ENCODE measurements around the gene ATP6V0D1.

Gene ATP6V0D1

DNA sequence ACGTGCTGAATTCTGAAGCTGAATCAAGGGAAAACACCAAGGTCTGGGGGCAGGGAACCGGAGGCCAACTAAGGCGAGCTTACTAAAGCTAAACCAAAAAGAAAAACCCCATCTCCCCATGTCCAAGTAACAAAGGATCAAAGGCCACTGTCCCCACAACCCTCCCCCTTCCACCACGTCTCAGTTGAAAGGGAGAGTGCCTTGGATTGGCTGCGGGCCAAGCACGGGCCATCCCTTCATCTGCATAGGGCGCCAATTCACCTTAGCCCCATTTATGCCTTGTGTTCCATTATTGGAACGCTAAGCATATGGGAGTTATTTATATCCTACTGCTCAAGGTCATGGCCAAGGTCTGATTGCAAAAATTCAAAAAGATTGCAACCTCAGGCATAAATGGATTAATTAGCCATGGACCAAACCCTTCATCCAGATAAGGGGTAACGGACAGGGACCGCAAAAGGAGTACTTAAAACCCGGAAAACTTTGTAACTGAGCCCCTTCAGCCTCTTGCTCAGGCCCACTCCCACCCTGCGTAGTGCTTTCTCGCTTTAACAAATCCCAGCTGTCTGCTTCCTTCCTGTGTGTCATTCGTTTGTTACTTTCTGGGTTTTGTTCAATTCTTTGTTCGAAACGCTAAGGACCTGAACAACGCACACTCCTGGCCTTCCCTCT lies 740 bp upstream of the ATP6V0D1 start:
- H3K27ac ChIP-seq = peak overlapping the region; percentile 74
- no peak for TF ChIP-seq ZFX (IDR thresholded peaks at IDR 0.05)
- TF ChIP-seq, protein P1, sequence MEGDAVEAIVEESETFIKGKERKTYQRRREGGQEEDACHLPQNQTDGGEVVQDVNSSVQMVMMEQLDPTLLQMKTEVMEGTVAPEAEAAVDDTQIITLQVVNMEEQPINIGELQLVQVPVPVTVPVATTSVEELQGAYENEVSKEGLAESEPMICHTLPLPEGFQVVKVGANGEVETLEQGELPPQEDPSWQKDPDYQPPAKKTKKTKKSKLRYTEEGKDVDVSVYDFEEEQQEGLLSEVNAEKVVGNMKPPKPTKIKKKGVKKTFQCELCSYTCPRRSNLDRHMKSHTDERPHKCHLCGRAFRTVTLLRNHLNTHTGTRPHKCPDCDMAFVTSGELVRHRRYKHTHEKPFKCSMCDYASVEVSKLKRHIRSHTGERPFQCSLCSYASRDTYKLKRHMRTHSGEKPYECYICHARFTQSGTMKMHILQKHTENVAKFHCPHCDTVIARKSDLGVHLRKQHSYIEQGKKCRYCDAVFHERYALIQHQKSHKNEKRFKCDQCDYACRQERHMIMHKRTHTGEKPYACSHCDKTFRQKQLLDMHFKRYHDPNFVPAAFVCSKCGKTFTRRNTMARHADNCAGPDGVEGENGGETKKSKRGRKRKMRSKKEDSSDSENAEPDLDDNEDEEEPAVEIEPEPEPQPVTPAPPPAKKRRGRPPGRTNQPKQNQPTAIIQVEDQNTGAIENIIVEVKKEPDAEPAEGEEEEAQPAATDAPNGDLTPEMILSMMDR (conservative IDR thresholded peaks at IDR 0.05) = peak; percentile 58; the same call in 1 of the 2 replicates

DNA sequence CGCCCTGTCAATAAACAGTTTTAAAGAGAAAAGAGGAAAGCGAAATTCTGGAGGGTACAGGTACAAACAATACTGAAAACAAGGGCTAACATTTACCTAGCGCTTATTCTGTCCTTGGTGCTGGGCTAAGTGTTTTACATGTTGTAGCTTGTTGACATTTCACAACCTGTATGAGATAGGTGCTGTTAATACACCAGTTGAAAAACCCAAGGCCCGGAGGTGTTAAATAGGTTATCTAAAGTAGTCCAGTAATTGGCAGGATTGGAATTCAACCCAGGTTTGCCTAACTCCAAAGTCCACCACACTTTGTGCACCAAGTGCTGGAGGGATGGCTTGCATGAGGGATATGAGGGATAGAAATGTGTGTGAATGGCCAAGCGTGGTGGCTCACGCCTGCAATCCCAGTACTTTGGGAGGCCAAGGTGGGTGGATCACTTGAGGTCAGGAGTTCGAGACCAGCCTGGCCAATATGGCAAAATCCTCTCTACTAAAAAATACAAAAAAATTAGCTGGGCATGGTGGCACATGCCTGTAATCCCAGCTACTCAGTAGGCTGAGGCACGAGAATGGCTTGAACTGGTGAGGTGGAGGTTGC lies 2.9 kb downstream of the ATP6V0D1 start:
- H3K27ac ChIP-seq = no peak overlapping the region
- TF ChIP-seq, protein P1 (conservative IDR thresholded peaks at IDR 0.05) = no peak
- no peak for TF ChIP-seq ZFX (IDR thresholded peaks at IDR 0.05)

DNA sequence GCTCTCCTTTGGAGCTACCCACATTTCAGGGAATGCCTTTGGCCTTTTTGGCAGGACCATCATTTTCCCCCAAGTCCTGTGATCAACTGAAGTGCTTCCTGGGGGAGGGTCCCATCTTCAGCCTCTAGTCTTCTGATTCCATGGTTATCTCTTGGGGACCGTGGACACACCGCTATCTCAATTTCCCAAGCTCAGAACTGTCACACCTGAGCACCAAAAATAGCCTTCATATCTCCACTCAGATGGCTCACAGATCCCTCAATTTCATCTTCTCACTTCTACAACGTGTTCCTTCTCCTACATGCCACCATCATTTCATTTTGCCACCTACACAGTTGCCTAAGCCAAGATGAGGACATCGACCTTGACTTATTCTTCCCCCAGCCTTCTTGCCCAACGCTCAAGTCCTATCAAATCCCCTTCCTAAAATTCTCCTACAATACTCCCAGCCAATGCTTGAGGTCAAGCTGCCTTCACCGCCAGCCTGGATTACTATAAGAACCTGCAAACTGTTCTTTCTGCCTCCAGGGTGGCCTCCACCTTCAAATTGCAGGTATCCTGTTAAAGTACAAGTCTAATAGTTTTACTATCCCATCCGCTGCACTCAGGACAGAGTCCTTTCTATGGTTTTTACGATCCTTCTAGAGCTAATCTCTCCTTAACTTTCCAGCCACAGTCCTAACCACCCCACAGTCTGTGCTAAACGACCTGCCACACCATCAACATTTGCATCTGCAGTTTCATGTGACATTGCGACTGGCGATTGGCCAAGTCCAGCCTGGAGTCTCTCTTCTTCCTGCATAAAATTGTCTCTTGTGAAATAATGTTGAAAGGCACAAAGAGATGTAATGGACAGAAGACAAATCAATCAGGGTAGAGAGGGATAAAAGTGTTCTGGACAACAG lies 6.2 kb downstream of the ATP6V0D1 start:
- no peak for TF ChIP-seq ZFX (IDR thresholded peaks at IDR 0.05)
- TF ChIP-seq, protein P1 (conservative IDR thresholded peaks at IDR 0.05) = no peak
- no peak overlapping the region for H3K27ac ChIP-seq

DNA sequence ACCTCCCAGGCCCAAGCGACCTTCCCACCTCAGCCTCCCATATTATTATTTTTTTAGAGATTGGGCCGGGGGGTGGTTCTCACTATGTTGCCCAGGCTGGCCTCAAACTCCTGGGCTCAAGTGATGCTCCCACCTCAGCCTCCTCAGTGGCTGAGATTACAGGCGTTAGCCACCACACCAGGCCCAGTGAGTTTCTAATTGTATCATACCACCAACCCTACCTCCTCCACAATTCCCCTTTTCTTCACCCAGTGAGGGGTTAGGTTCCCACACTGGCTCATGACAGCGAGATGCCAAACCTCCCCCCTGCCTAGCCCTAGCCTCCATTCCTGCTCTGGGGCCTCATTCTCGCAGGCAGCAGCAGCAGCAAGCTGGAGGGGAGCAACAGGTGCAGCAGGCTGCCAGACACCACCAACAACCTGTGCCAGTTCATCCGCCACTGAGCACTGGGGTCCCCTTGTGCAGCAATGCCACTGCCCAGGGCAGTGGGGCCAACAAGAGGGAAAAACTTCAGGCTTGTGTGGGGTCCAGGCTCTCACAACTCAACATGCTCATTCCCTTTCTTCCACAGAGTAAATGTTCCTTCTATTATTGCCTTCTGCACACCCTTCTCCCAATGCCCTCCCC lies 9.1 kb downstream of the ATP6V0D1 start:
- TF ChIP-seq, protein P1 (conservative IDR thresholded peaks at IDR 0.05) = no peak
- TF ChIP-seq ZFX (IDR thresholded peaks at IDR 0.05) = no peak
- no peak overlapping the region; the same call in 1 of the 2 replicates for H3K27ac ChIP-seq

DNA sequence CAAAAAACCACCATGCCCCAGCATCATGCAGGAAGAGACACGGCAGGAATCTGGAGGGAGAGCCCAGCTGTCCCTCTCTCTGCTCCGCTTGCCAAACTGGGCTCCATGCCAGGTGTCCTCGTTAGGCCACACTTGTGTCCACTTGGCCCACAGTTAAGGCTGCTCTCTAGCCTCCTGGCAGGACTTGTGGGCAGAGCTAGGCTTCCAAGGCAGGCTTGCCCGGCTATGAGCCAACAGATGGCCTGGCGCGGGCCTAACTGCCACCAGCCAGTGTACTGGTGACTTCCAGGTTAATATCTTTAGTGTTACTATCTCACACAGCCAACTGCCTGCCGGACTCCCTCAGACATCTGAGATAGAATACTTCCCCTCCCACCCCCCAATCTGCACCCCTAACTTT lies 10.6 kb downstream of the ATP6V0D1 start:
- peak overlapping the region; percentile 39 for H3K27ac ChIP-seq
- TF ChIP-seq, protein P1 (conservative IDR thresholded peaks at IDR 0.05) = no peak
- TF ChIP-seq ZFX (IDR thresholded peaks at IDR 0.05) = no peak

DNA sequence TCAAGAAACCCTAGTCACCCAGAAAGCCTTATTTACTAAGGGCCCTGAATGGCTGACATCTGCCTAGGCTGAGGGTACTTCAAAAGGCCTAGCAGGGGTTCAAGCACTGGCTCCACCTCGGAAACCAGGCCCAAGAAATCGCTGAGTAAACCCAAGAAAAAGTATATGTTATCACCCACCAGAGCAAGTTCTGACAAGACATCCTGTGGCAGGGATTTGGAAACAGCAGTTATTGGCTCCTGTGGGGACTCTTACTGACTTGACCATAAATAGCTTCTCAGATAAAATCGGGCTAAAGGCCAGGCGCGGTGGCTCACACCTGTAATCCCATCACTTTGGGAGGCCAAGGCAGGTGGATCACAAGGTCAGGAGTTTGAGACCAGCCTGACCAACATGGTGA lies 12.2 kb downstream of the ATP6V0D1 start:
- no peak overlapping the region for H3K27ac ChIP-seq
- no peak for TF ChIP-seq ZFX (IDR thresholded peaks at IDR 0.05)
- TF ChIP-seq, protein P1 (conservative IDR thresholded peaks at IDR 0.05) = no peak
